Medulla oblongata (tissue), 1 donor: ENCODE results near the gene CYP4F2.
"Not testable (repeated sequence)": the region's sequence is repeated elsewhere in the genome, so short reads cannot be mapped to it uniquely, and the experiment has no call there.

ENCODE experiments used
- DNase-seq: peaks from one replicate; pipeline ENCODE4 v3.0.0-alpha.2; 2015; ENCODE audit errors: extremely low spot score

Gene CYP4F2

DNA sequence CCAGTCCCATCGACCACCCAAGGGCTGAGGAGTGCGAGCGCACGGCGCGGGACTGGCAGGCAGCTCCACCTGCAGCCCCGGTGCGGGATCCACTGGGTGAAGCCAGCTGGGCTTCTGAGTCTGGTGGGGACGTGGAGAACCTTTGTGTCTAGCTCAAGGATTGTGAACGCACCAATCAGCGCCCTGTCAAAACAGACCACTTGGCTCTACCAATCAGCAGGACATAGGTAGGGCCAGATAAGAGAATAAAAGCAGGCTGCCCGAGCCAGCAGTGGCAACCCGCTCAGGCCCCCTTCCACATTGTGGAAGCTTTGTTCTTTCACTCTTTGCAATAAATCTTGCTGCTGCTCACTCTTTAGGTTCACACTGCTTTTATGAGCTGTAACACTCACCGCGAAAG, 2.2 kb upstream of the CYP4F2 start:
- DNase-seq: not testable (repeated sequence)

DNA sequence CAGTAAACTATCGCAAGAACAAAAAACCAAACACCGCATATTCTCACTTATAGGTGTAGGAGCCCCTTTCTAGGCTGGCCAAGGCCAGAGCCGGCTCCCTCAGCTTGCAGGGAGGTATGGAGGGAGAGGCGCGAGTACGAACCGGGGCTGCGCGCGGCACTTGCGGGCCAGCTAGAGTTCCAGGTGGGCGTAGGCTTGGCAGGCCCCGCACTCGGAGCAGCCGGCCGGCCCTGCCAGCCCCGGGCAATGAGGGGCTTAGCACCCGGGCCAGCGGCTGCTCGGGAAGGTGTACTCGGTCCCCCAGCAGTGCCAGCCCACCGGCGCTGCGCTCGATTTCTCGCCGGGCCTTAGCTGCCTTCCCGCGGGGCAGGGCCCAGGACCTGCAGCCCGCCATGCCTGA, 1.7 kb upstream of the CYP4F2 start:
- not testable (repeated sequence) for DNase-seq

DNA sequence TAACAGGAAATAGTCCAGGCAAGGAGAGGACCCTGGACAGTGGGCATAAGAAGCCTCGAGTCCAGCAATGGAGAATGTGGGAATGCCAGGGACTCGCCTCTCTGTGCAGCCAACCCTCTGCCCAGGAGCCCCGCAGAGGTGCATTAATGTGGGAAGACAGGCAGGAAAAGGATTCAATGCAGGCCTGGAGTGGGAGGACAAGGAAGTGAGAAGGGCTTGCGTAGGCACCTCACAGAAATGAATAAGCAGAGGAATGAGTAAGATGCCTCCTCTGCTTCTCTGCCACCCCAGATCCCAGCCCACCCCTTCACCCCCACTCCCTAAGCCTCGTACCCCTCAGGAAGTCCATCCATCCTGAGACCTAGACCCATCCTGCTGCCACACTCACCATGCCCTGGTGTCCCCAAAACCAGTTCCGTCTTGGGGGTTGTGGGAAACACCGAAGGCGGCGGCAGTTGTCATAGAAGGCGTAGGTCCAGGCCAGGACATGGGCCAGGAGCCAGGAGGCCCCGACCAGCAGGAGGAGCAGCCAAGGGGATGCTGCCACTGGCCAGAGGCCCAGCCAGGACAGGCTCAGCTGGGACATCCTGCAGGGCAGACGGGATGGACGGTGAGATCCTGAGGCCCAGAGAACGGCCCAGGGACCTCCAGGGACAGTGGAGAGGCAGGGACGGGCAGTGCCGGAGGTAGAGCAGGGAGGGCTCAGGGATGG, 692 bp downstream of the CYP4F2 start:
- DNase-seq: no peak

DNA sequence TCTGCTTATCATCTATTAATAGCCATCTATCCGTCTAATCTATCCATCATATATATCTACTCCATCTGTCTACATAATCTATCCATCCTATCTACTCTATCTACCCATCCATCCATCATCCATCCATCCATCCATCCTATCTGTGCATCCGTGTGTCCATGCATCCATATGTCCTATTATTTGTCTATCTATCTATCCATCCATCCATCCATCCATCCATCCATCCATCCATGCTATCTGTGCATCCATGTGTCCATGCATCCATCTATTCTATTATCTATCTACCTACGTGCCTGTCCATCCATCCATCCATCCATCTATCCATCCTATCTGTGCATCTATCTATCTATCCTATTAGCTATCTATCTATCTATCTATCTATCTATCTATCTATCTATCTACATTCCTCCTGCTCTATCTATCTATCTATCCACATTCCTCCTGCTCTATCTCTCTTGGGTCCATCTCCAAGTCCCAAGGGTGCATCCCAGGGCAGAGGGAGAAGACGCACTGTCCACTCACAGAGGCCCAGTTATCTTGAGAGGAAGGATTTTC, 1.9 kb downstream of the CYP4F2 start:
- no peak for DNase-seq

DNA sequence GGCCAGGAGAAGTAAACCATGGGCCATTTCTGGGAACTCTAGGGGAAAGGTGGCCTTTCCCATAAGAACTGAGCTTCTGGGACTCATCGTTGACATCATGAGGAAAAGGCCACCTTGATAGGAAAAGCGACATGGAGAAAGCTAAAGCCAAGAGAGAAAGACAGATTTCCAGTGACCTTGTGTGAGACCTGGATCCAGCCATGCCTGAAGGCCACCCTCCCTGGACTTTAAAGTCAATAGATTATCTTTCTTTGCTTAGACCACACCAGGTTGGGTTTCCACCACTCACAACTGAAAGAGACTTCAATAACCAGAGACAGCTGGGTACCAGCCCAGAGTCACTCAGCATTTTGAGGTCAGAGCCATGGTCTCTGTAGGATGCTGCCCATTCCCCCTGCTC, 3.5 kb downstream of the CYP4F2 start:
- DNase-seq: no peak

DNA sequence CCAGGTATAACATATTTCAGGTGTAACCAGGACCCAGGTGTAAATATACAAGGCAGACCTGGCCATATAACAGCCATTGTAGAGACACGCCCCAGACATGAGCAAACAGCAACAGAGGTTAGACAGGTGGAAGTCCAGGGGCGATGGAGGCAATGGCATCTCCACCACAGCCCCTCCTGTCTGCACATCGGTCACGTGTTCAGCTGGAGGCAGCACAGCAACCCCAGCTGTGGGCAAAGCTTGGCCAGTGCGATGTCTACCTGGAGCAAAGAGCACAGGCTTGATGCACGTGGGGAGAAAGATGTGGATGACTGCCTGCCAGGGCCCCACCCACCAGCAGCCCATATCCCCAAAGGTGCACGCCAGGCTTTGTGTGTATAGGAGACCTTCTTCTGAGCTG, 4.4 kb downstream of the CYP4F2 start:
- no peak for DNase-seq

DNA sequence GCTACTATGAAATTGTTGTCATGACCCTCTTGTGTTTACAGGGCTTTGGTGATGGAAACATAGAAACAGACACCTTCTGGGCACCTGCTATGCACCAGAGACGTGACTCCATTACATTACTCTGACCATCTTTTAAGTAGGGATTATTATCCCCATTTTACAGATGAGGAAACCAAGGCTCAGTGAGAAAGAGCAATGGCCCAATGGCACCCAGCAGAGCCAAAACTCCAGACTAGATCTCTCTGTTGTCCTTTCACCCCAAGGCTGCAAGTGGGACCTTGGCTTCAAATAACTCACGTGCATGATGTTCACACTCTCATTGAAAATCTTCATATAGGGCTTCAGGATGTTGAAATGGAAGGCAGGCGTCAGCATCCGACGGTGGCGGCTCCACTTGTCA, 5.9 kb downstream of the CYP4F2 start:
- no peak for DNase-seq

DNA sequence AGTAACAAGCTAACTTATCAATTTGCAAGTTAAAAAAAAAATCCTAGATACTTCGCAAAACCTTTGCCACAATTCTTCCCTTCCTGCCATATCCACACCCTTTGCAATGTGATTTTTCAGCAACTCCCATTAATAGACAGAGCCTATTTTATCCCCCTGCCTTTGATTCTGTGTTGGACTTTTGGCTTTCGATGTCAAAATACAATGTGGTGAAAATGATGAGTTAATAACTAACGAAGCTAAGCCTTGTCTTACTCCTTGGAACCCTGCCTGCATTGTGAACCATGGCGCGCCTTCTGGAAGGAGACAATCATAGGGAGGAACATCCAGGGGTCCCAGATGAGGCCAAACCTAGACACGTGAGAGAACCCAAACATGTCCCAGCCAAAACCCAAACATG, 6.4 kb downstream of the CYP4F2 start:
- DNase-seq: no peak

DNA sequence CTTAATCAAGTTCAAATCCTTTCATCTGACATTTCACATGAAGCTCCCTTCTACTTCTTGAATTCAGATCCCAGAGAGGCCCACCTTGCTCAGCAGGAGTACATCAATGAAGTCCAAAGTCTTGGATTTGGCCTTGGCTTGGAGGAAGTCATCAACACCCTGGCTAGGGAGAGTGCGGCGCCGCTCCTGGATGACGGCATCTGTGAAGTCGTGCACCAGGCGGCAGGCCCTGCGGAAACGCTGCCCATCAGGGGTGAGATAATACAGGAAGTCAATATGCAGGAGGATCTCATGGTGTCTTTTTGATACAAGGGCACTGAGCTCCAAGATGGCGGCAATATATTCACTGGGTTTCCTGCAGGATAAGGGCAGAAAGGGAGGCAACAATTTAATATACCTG, 8.5 kb downstream of the CYP4F2 start:
- DNase-seq: not testable (repeated sequence)

DNA sequence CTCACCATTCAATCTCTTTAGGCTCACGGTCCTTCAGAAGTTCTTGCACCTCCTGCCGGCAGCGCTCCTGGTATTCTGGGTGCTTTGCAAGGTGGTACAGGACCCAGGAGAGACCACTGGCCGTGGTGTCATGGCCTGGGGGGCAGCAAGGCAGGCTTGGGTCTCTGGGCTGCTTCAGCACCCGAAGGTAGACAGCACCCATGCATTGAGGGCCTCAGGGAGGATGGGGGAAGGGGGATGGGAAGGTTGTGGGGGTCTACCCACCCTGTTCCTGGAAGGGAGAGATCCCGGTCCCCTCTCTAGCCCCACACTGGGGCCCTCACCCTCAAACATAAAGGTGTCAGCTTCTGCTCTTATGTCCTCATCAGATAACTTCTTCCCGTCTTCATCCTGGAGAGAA, 12.0 kb downstream of the CYP4F2 start:
- no peak for DNase-seq

DNA sequence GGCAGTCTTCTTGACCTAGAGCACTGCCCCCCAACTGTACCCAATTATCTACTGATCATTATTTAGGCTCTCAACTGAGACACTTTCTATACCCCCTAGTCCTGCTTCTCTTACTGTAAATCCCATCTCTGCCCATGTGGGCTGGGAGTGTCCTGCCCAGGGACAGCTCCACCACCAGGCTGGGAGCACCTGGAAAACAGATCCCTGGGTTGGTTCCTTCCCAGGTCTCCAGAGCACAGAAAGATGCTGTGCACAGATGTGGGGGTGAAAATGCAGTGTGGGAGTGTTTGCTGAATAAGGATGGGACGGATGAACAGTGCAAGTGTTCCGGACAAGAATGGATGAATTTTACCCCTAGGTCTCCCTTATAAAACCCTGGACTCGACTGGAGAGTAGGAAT, 12.7 kb downstream of the CYP4F2 start:
- no peak for DNase-seq

DNA sequence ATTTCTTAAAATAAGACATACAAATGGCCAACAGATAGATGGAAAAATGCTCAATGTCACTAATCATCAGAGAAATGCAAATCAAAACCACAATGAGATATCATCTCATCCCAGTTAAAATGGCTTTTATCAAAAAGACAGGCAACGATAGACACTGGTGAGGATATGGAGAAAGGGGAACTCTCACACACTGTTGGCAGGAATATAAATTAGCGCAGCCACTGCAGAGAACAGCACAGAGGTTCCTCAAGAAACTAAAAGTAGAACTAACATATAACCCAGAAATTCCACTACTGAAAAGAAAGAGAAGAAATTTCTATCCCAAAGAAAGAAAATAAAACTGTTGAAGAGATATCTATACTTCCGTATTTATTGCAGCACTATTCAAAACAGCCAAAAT, 14.5 kb downstream of the CYP4F2 start:
- peak; percentile 5 for DNase-seq

DNA sequence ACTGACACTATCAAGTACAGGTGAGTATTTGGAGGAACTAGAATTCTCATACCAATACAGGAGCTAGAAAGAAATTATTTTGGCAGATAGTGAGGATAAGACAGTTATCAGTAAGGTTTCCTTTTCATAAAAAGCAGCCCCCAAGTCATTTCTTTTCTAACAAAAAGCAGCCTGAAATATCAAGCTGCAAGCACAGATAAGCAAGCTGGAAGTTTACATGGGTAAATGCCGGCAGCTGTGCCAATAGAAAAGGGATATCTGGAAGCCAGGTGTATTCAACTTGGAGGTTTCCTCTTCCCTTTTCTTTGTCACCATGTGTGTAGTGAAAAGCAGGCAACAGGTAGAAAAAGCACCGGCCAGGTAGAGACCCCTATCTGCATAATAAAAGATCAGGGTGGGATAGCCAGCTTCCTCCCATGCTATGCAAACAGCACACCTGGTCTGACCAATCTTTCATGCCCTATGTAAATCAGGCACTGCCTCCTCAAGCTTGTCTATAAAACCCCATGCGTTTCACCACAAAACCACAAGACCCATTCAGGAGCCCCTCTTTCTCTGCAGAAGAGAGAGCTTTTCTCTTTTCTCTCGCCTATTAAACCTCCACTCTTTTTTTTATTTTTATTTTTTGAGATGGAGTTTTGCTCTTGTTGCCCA, 22.9 kb downstream of the CYP4F2 start:
- no peak for DNase-seq

DNA sequence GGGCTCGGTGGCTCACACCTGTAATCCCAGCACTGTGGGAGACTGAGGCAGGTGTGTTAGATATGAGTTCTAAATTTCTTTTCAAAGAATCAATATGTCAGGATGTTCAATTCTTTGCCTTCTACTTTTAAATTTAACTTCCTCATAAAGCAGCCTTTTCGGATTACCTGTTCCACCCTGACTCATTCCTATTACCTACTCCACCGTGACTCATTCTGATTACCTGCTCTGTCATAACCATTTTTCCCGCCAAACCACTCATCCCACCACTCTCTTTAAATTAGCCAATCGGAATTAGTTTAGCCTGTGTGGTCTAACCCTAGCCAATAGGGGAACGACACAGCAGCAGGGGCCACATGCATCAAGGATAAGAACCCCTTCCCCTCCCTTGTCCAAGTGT, 24.1 kb downstream of the CYP4F2 start:
- DNase-seq: not testable (repeated sequence)

DNA sequence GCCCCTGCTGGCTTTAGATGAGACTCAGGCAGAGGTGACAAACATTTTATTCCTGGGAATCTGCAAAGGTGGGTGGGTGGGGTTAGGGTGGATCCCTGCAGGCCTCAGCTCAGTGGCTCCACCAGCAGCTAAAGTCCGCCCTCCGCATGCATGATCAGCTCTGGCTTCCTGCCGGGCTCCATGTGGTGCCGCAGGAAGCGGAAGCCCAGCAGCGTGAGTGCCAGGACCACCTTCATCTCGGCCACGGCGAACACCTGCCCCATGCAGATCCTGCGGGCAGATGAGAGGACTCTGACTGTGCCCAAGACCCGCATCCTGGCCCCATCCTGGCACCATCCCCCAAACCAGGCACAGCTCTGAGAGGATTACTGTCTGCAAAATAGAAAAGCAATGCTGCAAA, 26.3 kb downstream of the CYP4F2 start:
- no peak for DNase-seq

DNA sequence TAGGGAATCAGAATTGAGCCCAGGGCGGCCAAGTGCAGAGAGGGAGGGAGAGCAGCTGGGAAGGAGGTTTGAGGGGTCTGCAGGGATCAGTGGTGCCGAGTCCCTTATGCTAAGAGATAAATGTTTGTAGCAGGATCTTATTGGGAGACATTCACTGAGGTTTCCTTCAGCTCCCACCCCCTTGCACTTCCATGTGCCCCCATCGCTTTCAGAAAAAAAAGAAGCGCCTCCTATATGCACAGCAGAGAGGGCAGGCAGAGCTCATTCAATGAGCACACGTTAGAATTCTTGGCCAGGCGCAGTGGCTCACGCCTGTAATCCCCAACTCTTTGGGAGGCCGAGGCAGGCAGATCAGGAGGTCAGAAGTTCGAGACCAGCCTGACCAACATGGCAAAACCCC, 28.0 kb downstream of the CYP4F2 start:
- no peak for DNase-seq

DNA sequence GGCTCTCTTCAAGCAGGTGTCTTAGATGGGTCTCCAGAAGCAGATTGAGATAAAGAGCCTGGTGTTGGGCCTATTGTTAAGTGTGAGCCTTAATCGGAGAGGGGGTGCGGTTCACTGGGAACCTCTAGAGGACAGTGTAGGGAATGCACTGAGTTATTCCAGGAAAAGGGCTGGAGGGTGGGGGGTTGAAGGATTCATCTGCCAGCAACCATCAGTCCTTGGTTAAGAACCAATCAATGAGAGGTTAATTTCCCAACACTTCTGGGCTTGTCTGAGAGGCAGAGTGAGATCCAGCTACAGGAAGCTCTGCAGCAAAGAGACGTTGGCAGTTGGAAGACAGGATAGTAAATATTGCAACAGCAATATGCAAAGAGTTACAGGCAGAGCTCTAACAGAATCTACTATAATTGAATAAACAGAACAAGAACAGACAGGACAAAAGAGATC, 28.7 kb downstream of the CYP4F2 start:
- DNase-seq: peak; percentile 58

DNA sequence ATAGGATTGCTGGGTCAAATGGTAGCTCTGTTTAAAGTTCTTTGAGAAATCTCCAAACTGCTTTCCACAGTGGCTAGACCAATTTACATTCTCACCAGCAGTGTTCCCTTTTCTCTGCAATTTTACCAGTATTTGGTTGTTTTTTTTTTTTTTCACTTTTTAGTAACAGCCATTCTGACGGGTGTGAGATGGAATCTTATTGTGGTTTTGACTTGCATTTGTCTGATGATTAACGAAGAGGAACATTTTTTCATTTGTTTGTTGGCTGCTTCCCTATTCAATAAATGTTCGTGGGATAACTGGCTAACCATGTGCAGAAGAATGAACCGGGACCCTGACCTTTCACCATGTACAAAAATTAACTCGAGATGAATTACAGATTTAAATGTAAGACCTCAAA, 31.2 kb downstream of the CYP4F2 start:
- DNase-seq: no peak

DNA sequence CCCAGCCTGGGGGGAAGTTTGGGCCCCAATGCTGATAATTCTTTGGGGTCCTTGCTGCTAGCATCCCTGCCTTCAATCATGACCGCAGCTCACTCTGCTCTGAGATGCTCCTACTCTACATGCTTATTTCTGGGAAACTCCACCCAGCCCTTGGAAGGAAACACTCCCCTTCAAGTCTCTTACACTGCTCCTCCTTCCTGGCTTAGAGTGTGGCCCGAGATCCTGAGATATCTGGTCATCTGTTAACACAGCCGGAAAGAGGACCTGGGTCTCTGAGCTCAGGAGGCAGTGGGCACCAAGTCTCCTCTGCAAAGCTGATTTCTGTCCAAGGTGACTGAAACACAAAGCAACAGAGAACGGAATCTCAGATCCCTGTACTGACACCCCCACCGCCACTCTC, 33.0 kb downstream of the CYP4F2 start:
- no peak for DNase-seq

DNA sequence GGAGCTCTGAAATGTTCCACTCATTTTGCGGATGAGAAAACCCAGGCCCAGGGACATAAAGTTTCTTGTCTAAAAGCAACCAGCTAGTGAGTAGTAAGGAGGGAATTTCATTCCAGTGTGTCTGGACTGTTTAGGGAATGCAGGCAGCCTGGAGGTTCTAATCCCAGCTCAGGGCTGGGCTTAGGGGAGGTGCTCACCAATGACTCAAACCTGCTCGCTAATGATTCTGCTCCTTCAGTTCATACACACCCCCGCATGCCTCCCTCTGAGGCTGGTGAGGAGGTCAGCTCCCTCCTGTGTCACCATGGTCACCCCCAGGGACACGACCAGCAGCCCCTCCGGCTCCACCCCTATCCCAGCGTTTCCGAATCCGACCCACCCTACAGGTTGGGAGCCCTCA, 34.6 kb downstream of the CYP4F2 start:
- DNase-seq: no peak

DNA sequence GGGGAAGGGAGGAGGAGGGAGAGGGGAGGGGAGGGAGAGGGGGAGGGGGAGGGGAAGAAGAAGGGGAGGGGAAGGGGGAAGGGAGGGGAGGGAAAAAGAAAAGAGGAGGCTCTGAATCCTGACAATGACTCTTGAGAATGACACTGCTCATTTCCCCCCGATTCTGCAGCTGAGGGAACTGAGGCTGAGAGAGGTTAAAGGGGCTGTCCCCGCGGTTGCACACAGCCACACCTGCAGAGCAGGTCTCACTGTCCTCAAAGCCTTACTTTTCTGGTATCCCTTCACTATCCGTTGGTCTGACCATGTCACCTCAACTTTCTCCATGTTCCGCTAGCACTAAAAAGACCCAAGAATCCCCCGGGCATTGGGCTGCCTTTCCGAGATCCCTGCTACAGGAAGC, 35.4 kb downstream of the CYP4F2 start:
- DNase-seq: no peak

DNA sequence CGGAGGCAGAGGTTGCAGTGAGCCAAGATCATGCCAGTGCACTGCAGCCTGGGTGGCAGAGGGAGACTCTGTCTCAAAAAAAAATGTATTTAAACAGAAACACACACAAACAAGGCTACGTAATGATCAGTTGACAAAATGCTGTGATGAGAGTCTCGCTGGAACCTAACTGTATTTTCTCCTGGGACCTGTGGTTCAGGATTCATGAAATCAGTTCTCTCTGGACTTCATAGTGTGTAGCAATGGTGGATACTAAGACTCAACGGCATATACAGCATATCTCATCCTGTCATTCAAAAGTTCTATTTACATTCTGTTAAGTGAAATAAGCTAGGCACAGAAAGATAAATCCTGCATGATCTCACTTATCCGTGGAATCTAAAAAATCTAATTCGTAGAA, 37.4 kb downstream of the CYP4F2 start:
- DNase-seq: no peak

DNA sequence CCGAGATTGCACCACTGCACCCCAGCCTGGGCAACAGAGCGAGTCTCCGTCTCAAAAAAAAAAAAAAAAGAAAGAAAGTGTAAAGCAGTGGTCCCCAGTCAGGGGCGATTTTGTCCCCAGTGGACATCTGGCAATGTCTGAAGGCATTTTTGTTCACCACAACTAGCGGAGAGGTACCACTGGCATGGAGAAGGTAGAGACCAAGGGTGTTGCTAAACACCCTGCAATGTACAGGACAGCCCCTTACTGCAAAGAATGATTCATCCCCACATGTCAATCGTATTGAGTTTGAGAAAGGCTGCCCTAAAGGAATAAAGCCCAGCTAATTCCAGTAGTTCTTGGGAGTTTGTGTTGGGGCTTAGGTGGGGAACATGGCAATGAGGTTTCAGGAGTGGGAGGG, 38.7 kb downstream of the CYP4F2 start:
- no peak for DNase-seq
